ENCODE results near the gene SH3GLB2.

GRCh38 chr9:129032541-129033159, 4.5 kb upstream of the SH3GLB2 start:
- TF ChIP-seq EZH2 (IDR thresholded peaks at IDR 0.05; ENCODE audit: low read length, missing control alignments), result no peak
- no peak for TF ChIP-seq CTCF (conservative IDR thresholded peaks at IDR 0.05 in 1 of 2, IDR thresholded peaks at IDR 0.05 in 1 of 2; ENCODE audit: low read depth in 1 of 2, low read length in 2 of 2)
